GM18868 (cell line): ENCODE data around the gene BLVRA.
"Not testable (repeated sequence)": the region's sequence is repeated elsewhere in the genome, so short reads cannot be mapped to it uniquely, and the experiment has no call there.

ENCODE experiments used
- ATAC-seq: cut with Tn5 transposase; IDR thresholded peaks from one replicate; pipeline ENCODE4 v1.9.1; 2021; ENCODE audit warnings: mild to moderate bottlenecking, moderate library complexity; ENCODE audit not compliant: unreplicated experiment

The BLVRA gene

GRCh38 chr7:43768887-43769272, 10.4 kb downstream of the BLVRA start:
- ATAC-seq = no peak

DNA sequence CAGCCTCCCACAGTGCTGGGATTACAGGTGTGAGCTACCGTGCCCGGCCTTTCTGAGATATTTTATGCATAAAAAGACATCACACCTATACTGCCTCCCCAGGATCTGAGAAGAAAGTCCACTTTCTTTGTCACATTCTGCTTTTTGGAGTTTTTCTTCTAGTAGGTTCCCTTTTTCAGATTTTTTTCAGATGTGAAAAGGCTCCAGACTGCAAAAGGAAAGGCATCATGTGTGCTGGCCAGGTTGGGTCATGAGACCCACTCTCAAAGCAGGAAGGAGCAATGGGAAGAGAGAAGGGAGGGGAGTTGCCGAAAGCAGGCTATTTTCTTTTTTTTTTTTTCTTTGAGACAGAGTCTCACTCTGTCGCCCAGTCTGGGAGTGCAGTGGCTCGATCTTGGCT, 10.8 kb downstream of the BLVRA start:
- ATAC-seq = no peak

- ATAC-seq = no peak
These were observed 11.4 kb downstream of the BLVRA start for GRCh38 chr7:43769791-43770465.

- ATAC-seq = no peak
These were observed 12.6 kb downstream of the BLVRA start for GRCh38 chr7:43771128-43771527.

- ATAC-seq = no peak
These were observed 13.1 kb downstream of the BLVRA start for GRCh38 chr7:43771573-43771972.

GRCh38 chr7:43773268-43773667, 14.8 kb downstream of the BLVRA start:
- ATAC-seq = not testable (repeated sequence)

DNA sequence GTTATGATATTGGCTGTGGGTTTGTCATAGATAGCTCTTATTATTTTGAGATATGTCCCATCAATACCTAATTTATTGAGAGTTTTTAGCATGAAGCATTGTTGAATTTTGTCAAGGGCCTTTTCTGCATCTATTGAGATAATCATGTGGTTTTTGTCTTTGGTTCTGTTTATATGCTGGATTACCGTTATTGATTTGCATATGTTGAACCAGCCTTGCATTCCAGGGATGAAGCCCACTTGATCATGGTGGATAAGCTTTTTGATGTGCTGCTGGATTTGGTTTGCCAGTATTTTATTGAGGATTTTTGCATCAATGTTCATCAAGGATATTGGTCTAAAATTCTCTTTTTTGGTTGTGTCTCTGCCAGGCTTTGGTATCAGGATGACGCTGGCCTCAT, 16.8 kb downstream of the BLVRA start:
- ATAC-seq = not testable (repeated sequence)

DNA sequence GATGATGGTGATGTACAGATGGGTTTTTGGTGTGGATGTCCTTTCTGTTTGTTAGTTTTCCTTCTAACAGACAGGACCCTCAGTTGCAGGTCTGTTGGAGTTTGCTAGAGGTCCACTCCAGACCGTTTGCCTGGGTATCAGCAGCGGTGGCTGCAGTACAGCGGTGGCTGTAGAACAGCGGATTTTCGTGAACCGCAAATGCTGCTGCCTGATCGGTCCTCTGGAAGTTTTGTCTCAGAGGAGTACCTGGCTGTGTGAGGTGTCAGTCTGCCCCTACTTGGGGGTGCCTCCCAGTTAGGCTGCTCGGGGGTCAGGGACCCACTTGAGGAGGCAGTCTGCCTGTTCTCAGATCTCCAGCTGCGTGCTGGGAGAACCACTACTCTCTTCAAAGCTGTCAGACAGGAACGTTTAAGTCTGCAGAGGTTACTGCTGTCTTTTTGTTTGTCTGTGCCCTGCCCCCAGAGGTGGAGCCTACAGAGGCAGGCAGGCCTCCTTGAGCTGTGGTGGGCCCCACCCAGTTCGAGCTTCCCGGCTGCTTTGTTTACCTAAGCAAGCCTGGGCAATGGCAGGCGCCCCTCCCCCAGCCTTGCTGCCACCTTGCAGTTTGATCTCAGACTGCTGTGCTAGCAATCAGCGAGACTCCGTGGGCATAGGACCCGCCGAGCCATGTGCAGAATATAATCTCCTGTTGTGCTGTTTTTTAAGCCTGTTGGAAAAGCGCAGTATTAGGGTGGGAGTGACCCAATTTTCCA, 20.0 kb downstream of the BLVRA start:
- ATAC-seq = not testable (repeated sequence)

GRCh38 chr7:43779045-43779812, 20.7 kb downstream of the BLVRA start:
- ATAC-seq = no peak

DNA sequence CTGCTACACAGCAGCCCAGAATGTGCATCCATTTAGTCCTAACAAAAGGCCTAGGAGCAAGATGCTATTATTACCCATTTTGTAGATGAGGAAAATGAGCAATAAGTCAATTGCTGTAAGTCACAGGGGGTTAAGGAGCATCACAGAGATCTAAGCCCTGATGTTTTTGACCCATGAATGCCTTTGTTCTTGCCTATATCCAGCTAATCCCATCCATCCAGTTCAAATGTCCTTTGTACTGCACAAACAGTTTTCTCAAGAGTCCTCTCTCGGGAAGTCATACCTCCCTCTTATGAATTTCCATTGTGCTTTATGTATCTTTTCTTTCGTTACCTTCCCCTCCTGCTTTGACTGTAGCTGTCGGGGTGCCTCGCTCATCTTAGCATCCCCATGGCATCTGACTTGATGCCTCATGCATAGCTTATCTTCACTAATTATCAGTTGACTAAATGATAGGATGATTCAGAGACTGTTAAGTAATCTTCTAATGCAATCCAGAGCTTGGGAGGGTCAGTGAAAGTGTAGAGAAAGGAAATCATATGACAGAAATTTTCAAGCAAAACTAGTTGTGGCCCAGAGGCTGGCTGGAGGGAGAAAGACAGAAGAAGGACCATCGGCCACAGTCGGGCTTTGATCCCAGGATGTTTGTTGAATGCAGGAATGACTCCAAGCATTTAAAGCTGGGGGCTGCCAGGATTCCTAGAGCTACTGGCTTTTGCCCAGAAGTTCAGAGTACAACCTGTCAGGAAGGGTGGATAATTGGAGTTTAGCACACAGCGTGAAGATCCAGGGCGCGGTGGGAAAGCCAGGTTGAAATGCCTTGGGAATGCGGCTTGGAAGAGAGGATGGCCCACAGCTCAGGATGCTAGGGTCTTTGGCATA, 23.5 kb downstream of the BLVRA start:
- ATAC-seq = no peak

- ATAC-seq = no peak
These were observed 24.5 kb downstream of the BLVRA start for GRCh38 chr7:43782768-43783555.

DNA sequence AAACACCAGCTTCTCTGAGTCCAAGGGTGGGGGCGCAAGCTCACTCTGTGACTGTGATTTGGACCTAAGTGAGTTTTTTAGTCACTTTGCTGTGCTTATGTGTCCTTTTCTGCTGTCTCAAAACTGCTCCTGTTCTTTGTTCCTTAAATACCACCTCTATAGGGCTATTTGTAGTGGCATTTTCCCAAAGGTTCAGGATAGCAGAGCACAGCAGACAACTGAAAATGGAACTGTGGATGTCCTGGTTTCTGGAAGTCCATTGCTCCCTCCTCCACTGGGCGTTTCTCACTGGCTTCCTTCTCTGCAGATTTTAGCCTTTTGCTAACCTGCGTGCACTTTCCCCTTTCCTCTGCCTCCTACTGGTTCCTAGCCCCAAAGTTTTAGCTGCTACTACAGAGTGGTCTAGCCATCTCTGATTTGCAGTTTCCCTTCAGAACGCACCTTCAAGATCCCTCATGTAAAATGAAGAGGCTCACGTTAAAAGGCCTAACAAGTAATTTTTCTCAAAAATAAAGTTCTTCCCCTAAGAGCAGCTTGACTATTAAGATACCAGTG, 25.6 kb downstream of the BLVRA start:
- peak; percentile 18 for ATAC-seq

DNA sequence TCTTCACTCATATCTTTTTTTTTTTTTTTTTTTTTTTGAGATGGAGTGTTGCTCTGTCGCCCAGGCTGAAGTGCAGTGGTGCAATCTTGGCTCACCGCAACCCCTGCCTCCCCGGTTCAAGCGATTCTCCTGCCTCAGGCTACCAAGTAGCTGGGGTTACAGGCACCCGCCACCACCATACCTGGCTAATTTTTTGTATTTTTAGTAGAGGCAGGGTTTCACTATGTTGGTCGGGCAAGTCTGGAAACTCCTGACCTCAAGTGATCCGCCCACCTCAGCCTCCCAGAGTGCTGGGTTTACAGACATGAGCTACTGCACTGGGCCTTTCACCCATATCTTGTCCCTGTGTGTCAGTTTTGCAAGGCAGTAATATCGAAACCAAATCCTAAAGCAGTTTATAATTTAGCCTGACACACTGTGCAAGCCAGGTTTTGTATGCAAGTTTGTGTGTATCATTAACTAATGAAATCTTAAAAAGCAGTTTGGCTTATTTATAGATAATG, 26.2 kb downstream of the BLVRA start:
- ATAC-seq = peak; percentile 99

GRCh38 chr7:43785420-43785819, 26.9 kb downstream of the BLVRA start:
- no peak for ATAC-seq

- no peak for ATAC-seq
These were observed 29.3 kb downstream of the BLVRA start for GRCh38 chr7:43787771-43788170.

- no peak for ATAC-seq
These were observed 31.5 kb downstream of the BLVRA start for GRCh38 chr7:43790006-43790405.

DNA sequence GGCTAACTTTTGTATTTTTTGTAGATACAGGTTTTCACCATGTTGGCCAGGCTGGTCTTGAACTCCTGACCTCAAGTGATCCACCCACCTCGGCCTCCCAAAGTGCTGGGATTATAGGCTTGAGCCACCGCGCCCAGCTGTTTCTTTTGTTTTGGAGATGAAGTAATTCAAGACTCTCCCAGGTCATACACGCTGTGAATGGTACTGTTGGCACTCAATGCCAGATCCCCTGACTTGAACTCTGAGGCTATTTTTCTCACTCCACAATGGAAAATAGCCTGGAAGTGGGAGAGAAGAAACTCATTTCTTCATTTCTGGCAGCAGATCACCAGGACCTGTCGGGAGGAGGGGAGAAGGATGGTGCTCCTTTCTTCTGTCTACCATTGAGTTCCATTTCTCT, 32.4 kb downstream of the BLVRA start:
- no peak for ATAC-seq

DNA sequence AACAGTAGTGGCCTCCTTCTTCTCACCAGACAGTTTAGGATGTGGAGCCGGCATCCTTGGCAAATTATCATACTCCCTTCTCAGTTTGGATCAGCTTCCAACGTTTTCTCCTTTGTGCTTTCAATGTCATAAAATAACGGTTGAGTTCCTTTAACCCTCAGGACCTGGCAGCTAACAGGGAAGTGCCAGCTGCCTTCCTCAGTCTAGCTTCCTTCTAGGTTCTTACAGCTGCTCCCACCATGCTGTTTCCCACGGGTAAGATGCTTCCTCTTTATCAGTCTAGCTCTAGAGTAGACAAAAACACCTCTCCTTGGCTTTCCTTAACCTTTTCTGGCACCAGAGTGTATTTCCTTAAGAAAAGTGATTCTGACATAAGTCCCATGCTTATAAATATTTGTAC, 33.2 kb downstream of the BLVRA start:
- ATAC-seq = no peak

DNA sequence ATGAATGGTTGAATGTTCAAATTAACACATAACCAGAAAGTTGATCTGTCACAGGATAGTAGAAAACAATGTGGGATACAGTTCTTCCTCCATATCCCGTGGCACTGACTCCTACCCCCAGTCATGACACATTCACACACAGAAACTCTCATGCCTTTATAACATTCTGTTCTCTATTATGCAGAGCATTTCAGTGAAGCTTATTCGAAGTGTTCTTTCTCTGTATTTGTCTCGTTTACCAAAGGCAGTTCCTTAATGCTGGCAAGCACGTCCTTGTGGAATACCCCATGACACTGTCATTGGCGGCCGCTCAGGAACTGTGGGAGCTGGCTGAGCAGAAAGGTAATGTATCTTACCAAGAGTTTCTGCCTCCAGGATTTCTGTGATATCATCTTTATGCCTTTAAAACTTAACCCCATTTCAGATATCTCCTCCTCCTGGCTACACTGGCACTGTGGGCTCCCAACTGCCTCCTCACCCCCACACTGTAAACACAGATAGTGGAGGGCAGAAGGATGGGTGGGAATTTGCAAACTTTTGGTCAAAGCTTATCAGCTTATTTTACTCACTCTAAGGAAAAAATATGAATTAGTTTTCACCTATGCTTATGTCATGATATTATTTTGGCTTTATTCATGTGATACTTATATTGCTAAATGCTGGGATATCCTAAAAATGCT, 34.1 kb downstream of the BLVRA start:
- ATAC-seq = no peak
